HUDEP-2 (cell line): ENCODE results near the gene NUP98.
A peak's percentile ranks its signal among the peaks of the same experiment; 100 is the strongest.

Source experiments
- DNase-seq, 76 experiments: peaks; one replicate each; lab custom pipeline; 2025; ENCODE audit not compliant: unreplicated experiment in 76 of 76; lab: John Stamatoyannopoulos, UW

The NUP98 gene

GRCh38 chr11:3738723-3739122 is 58.6 kb downstream of the NUP98 start:
- no peak for DNase-seq

GRCh38 chr11:3738241-3738640 is 59.1 kb downstream of the NUP98 start:
- no peak for DNase-seq

GRCh38 chr11:3737386-3737933 is 59.9 kb downstream of the NUP98 start:
- no peak for DNase-seq

GRCh38 chr11:3736816-3737215 is 60.5 kb downstream of the NUP98 start:
- DNase-seq: no peak

- DNase-seq: no peak
Observed at GRCh38 chr11:3735827-3736226, 61.5 kb downstream of the NUP98 start.

GRCh38 chr11:3732671-3733436 is 64.5 kb downstream of the NUP98 start:
- DNase-seq: no peak

DNA sequence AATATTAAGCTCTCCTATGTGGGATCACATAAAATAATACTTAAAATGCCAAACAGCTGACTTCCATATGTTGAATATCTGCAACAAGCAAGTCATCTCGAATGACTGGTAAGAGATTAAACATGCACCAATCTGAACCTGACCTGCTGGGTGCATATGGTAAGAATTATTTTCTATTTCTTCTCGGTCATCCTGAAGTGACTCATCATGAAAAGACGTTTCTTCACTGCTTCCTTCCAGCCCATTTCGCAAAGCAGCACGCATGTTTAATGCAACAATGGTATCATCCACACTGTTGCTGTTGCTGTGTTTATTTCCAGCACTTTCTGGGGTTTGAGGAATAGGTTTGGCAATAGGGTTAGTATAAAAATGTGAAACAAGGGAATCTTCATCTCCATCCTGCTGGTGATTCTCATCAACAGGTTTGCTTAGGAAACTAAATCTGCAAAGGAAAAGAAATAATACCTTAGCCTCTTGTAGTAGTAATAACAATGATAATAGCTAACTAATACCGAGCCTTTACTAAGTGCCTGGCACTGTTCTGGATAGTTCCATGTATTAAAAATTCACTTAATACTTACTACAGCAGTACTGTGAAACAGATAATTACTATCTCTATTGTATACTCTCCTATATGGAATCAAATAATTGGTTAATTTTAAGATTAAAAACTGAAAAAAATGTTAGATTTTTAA is 74.2 kb downstream of the NUP98 start:
- no peak for DNase-seq

GRCh38 chr11:3722100-3722499 is 75.3 kb downstream of the NUP98 start:
- no peak for DNase-seq

DNA sequence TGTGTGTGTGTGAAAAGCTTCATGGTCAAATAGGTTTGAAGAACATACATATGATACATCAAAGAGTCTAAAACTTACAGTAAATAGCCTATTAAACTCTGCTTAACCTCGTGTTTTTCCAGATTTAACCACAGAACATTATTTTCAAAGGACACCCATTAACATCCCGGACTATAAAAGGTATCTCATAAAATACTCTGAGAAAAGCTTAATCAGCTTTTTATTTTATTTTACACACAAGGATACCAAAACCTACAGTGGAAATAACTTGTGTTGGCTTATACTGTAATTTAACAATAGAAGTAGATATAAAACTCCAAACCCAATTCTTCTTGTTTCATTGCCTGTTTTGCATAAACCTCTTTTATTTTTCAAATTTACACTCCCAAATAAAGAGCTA is 76.4 kb downstream of the NUP98 start:
- no peak for DNase-seq

DNA sequence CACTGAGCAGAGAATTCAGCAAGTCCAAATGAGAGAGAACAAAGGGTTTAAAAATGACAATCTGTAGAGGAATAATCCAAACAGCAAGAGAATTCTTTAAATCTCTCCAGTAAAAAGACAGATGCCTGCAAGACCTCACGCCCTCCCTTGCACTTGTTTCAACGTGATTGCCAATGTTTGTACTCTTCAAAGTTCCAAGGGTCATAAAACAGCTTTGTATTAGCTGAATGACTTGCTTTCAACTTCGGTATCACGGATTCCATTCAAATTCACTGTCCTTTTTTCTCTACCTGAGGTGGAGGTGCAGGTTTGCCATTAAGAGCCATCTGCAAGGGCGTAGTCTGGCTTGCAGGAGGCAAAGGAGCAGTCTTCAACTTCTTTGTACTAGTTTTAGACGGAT is 85.1 kb downstream of the NUP98 start:
- DNase-seq: no peak

DNA sequence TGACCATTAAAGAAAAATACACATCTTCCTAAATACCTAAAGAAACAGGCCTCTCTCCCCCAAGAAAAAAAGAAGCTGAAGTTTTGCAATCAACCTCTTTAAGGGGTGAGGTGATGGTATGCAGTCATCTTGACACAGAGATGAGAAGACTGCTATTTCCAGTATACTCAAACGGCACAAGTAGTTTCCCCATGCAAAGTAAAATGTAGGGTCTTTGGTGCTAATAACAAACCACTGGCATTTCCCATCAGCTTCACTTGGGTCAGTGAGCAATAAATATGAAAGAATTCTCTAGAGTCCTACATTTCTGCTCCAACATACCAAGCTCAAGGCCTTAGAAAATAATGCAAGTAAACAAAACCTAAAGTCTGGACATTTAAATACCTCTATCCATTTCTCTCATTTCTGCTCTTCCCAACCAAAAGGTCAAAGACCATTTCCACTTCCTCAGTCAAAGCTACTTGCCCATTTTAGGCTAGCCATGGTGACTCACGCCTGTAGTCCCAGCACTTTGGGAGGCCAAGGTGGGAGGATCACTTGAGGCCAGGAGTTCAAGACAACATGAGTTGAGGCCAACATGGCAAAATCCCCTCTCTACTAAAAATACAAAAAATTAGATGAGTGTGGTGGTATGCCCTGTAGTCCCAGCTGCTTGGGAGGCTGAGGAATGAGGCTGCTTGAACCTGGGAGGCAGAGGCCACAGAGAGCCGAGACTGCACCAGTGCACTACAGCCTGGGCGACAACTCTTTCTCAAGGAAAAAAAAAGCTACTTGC is 86.7 kb downstream of the NUP98 start:
- no peak for DNase-seq

DNA sequence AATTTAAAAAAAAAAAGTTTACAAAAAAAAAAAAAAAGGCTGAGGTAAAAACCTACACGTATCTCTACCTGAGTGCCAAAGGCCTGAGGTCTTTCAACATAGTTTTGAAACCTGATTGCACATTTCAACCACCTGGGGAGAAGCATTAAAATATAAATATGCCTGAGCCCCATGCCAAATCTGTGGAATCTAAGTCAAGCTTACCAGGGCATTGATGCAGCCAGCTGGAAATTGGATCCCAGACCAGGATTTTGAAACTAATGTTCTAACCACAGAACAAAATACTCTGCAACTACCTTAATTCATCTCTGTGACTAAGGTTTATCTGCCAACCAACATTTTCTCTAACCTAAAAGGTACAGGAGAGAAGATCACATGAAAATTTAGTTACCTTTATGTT is 87.4 kb downstream of the NUP98 start:
- no peak for DNase-seq

DNA sequence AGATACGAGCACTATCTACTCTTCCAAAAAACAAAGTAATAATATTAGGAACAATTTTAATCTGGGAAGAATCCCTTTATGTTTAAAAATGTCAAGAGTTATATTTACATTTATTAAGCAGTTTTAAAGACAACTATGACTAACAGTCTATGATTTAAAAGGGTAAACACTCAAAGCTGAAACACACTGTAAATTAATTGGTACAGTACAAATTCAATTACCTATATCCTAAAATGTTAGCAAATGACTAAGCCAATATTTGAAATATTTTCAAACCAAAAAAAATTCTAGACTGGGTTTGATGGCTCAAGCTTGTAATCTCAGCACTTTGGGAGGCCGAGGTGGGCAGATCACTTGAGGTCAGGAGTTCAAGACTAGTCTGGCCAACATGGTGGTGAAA is 90.2 kb downstream of the NUP98 start:
- no peak for DNase-seq

- DNase-seq: no peak
Observed at GRCh38 chr11:3703383-3703782, 94.0 kb downstream of the NUP98 start.

- no peak for DNase-seq
Observed at GRCh38 chr11:3700910-3701309, 96.4 kb downstream of the NUP98 start.

DNA sequence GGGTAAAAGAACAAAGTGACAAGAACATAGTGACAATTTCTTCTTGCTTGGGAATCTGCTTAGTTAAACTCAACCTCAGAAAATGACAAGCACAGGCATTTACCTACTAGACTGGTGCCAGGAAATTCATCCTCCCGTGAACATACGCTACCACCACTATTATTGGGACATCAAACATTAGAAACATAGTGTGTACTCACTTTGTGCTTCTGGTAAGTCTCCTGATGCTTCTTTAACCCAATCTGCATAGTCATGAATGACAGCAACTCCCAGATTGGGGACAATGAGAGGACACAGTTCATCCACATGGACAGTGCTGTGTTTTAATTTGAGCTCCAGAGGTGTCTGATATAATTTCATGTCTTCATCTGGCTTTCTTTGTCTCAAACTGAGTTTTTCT is 96.9 kb downstream of the NUP98 start:
- no peak for DNase-seq

DNA sequence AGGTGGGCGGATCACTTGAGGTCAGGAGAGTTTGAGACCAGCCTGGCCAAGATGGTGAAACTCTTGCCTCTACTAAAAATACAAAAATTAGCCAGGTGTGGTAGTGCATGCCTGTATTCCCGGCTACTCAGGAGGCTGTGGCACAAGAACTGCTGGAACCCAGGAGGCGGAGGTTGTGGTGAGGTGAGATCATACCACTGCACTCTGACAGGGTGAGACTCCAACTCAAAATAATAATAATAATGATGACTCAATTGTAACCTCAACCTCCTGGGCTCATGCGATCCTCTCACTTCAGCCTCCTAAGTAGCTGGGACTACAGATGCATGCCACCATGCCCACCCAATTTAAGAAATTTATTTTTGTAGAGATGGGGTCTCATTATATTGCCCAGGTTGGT is 110.6 kb downstream of the NUP98 start:
- DNase-seq: no peak

GRCh38 chr11:3685923-3686322 is 111.4 kb downstream of the NUP98 start:
- DNase-seq: no peak

DNA sequence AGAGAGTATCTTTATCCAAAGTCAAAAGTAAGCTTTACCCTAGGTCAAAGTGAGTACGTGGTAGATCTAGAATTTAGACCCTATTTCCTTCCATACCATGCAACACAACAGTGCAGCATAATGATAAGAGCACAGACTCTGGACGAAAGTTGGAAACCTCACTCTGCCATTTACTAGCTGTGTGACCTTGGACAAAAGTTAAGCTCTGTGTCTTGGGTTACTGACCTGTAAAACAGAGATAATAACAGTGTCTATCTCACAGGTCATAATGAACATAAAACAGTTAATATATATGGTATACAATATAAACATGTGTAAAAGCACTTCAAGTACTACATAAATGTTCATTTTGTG is 112.6 kb downstream of the NUP98 start:
- DNase-seq: peak in 21 of 76 experiments; percentile 4 to 53 (median 19)

DNA sequence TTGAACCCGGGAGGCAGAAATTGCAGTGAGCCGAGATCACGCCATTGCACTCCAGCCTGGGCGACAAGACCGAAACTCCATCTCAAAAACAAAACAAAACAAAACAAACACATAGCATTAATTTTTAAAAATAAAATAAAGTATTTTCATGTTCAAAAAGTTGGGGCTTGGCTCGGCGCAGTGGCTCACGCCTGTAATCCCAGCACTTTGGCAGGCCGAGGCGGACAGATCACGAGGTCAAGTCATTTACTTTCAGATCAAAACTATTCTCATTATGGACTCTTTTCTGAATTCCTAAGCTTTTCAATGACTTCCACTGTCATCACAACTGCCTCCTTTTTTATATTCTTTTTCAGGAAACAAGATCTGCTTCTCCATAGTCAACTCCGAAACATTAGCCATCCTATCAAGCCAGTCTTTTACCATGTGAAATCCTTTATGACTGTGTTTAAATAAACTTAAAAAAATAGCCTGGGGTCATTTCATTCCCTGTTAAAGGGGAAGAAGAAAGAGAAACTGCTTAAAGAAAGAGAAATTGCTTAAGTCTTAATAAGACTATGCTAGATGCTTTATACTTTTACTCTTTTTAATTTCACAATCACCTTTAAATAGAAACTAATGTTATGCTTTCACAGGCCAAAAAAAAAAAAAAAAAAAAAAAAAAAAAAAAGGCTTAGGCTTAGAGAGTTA is 113.1 kb downstream of the NUP98 start:
- no peak for DNase-seq

GRCh38 chr11:3683039-3683438 is 114.3 kb downstream of the NUP98 start:
- no peak for DNase-seq
